ENCODE data around the gene KCP.

Gene KCP

GRCh38 chr7:128948976-128949760 lies 38.7 kb upstream of the KCP start:
- ChIA-PET POLR2A (interaction anchor here (2.2 kb wide), 1 partner anchor 9 kb away, joined by 12 read pairs; no protein-coding TSS in a partner anchor), CTCF (interaction anchor here (1.3 to 16.2 kb wide), 8 partner anchors 5 to 143 kb away, joined by 3 to 140 read pairs (median 8); partner anchors contain the start of gene IRF5)
- TF ChIP-seq CTCF (IDR thresholded peaks at IDR 0.05; ENCODE audit: control extremely low read depth, extremely low read depth, low read depth, missing control alignments): no peak
- no peak for DNase-seq (ENCODE audit: extremely low spot score)

GRCh38 chr7:128948312-128948973 lies 37.9 kb upstream of the KCP start:
- POLR2A ChIA-PET: interaction anchor here (1.1 to 2.2 kb wide), 3 partner anchors 8 to 15 kb away, joined by 3 to 12 read pairs (median 4); partner anchors contain the start of gene IRF5
- no peak for TF ChIP-seq CTCF (IDR thresholded peaks at IDR 0.05; ENCODE audit: control extremely low read depth, extremely low read depth, low read depth, missing control alignments)
- CTCF ChIA-PET: interaction anchor here (1.3 to 16.2 kb wide), 8 partner anchors 4 to 143 kb away, joined by 3 to 140 read pairs (median 8); partner anchors contain the start of gene IRF5
- no peak for DNase-seq (ENCODE audit: extremely low spot score)

GRCh38 chr7:128947854-128948253 lies 37.3 kb upstream of the KCP start:
- ChIA-PET POLR2A (interaction anchor here (0.9 to 2.2 kb wide), 4 partner anchors 8 to 107 kb away, joined by 3 to 12 read pairs (median 4); partner anchors contain the start of genes IRF5 and TNPO3), CTCF (interaction anchor here (1.3 to 11.8 kb wide), 7 partner anchors 9 to 144 kb away, joined by 3 to 140 read pairs (median 7); partner anchors contain the start of gene IRF5)
- DNase-seq (ENCODE audit: extremely low spot score): no peak
- TF ChIP-seq CTCF (IDR thresholded peaks at IDR 0.05; ENCODE audit: control extremely low read depth, extremely low read depth, low read depth, missing control alignments): no peak

GRCh38 chr7:128946936-128947830 lies 36.7 kb upstream of the KCP start:
- ChIA-PET POLR2A (interaction anchor here (0.9 to 1.5 kb wide), 3 partner anchors 10 to 107 kb away, joined by 3 to 4 read pairs (median 3); partner anchors contain the start of genes IRF5 and TNPO3), CTCF (interaction anchor here (0.7 to 11.8 kb wide), 6 partner anchors 9 to 178 kb away, joined by 3 to 140 read pairs (median 6); partner anchors contain the start of gene IRF5)
- TF ChIP-seq CTCF (IDR thresholded peaks at IDR 0.05; ENCODE audit: control extremely low read depth, extremely low read depth, low read depth, missing control alignments): peak; percentile 46
- DNase-seq (ENCODE audit: extremely low spot score): no peak

GRCh38 chr7:128945668-128946366 lies 35.3 kb upstream of the KCP start:
- TF ChIP-seq CTCF (IDR thresholded peaks at IDR 0.05; ENCODE audit: control extremely low read depth, extremely low read depth, low read depth, missing control alignments): no peak
- CTCF ChIA-PET: interaction anchor here (1.0 to 11.8 kb wide), 2 partner anchors 11 to 83 kb away, joined by 3 to 140 read pairs; partner anchors contain the start of gene ATP6V1F
- POLR2A ChIA-PET: no interaction called here
- no peak for DNase-seq (ENCODE audit: extremely low spot score)

Data from GM10248 (cell line).